Trophoblast cell (in vitro differentiated cells and primary cell): ENCODE data around the gene IGFBP3.
"Not testable (repeated sequence)": the region's sequence is repeated elsewhere in the genome, so short reads cannot be mapped to it uniquely, and the experiment has no call there.

Experiments used
- DNase-seq, 2 donors: peaks; one replicate each; pipeline ENCODE4 v3.0.0-alpha.2; 2016
- H2AFZ ChIP-seq: 2 replicates; pipeline ENCODE4 v1.6.1; 2013; ENCODE audit warnings: low read length, moderate library complexity, mild to moderate bottlenecking; ENCODE audit not compliant: insufficient read depth, poor library complexity
- H2AK5ac ChIP-seq: 2 replicates; pipeline ENCODE4 v1.6.1; 2013; ENCODE audit warnings: mild to moderate bottlenecking, low read length
- H2BK120ac ChIP-seq: 2 replicates; pipeline ENCODE4 v1.6.1; 2013; ENCODE audit warnings: low read length, mild to moderate bottlenecking, moderate library complexity; ENCODE audit not compliant: insufficient read depth, poor library complexity
- H2BK12ac ChIP-seq: 2 replicates; pipeline ENCODE4 v1.6.1; 2013; ENCODE audit warnings: mild to moderate bottlenecking, low read length, moderate library complexity
- H2BK5ac ChIP-seq: 2 replicates; pipeline ENCODE4 v1.6.1; 2013; ENCODE audit warnings: low read length, low read depth, moderate library complexity, mild to moderate bottlenecking; ENCODE audit not compliant: poor library complexity
- H3K14ac ChIP-seq: 2 replicates; pipeline ENCODE4 v1.6.1; 2013; ENCODE audit warnings: mild to moderate bottlenecking, low read length
- H3K18ac ChIP-seq: 2 replicates; pipeline ENCODE4 v1.6.1; 2013; ENCODE audit warnings: mild to moderate bottlenecking, low read length
- H3K23ac ChIP-seq: 2 replicates; pipeline ENCODE4 v1.6.1; 2013; ENCODE audit warnings: low read length
- H3K27ac ChIP-seq: 2 replicates; pipeline ENCODE4 v1.5.1; 2013; ENCODE audit warnings: low read depth, mild to moderate bottlenecking, inconsistent platforms, low read length, moderate library complexity
- H3K27me3 ChIP-seq: 2 replicates; pipeline ENCODE4 v1.6.1; 2013; ENCODE audit warnings: inconsistent platforms, mild to moderate bottlenecking, low read length, moderate library complexity; ENCODE audit not compliant: insufficient read depth
- H3K36me3 ChIP-seq, 2 experiments: 1 replicate in 1 of 2; 2 replicates in 1 of 2; pipeline ENCODE4 v1.6.1; 2013; ENCODE audit warnings: low read length in 2 of 2, mild to moderate bottlenecking in 2 of 2, moderate library complexity in 1 of 2; ENCODE audit not compliant: insufficient read depth in 2 of 2, control insufficient read depth in 1 of 2
- H3K4ac ChIP-seq: 2 replicates; pipeline ENCODE4 v1.6.1; 2013; ENCODE audit warnings: low read depth, mild to moderate bottlenecking, low read length, moderate library complexity
- H3K4me1 ChIP-seq, 2 experiments: 1 replicate in 1 of 2; 2 replicates in 1 of 2; pipeline ENCODE4 v1.6.1; 2013; ENCODE audit warnings: low read length in 2 of 2, mild to moderate bottlenecking in 2 of 2, moderate library complexity in 1 of 2; ENCODE audit not compliant: insufficient read depth in 2 of 2, control insufficient read depth in 1 of 2
- H3K4me2 ChIP-seq: 2 replicates; pipeline ENCODE4 v1.6.1; 2013; ENCODE audit warnings: inconsistent platforms, mild to moderate bottlenecking, low read length, moderate library complexity
- H3K4me3 ChIP-seq: 2 replicates; pipeline ENCODE4 v1.5.1; 2013; ENCODE audit warnings: mild to moderate bottlenecking, low read depth, low read length, inconsistent platforms
- H3K79me1 ChIP-seq: one replicate; pipeline ENCODE4 v1.6.1; 2013; ENCODE audit warnings: low read length
- H3K79me2 ChIP-seq: 2 replicates; pipeline ENCODE4 v1.6.1; 2013; ENCODE audit warnings: low read length, mild to moderate bottlenecking; ENCODE audit not compliant: control insufficient read depth, insufficient read depth, poor library complexity
- H3K9ac ChIP-seq: 2 replicates; pipeline ENCODE4 v1.6.1; 2013; ENCODE audit warnings: mild to moderate bottlenecking, low read length
- H3K9me3 ChIP-seq: 2 replicates; pipeline ENCODE4 v1.6.1; 2013; ENCODE audit warnings: low read depth, mild to moderate bottlenecking, control low read depth, inconsistent platforms, low read length; ENCODE audit not compliant: insufficient read depth
- H4K12ac ChIP-seq: 2 replicates; pipeline ENCODE4 v1.6.1; 2013; ENCODE audit warnings: low read depth, mild to moderate bottlenecking, low read length, moderate library complexity
- H4K8ac ChIP-seq: 2 replicates; pipeline ENCODE4 v1.6.1; 2013; ENCODE audit warnings: low read depth, mild to moderate bottlenecking, low read length, moderate library complexity
- H4K91ac ChIP-seq: one replicate; pipeline ENCODE4 v1.6.1; 2013; ENCODE audit warnings: low read depth, mild to moderate bottlenecking, low read length, moderate library complexity
- WGBS: extraction: QIAGEN DNeasy Blood & Tissue Kit; methylation state at CpG from one replicate; pipeline ENCODE4 v1.1.7; 2013; ENCODE audit warnings: missing lambda C conversion rate; ENCODE audit not compliant: insufficient read length, insufficient coverage; ENCODE audit errors: extremely low coverage; 5-methylcytosine and 5-hydroxymethylcytosine counted together

The IGFBP3 gene

DNA sequence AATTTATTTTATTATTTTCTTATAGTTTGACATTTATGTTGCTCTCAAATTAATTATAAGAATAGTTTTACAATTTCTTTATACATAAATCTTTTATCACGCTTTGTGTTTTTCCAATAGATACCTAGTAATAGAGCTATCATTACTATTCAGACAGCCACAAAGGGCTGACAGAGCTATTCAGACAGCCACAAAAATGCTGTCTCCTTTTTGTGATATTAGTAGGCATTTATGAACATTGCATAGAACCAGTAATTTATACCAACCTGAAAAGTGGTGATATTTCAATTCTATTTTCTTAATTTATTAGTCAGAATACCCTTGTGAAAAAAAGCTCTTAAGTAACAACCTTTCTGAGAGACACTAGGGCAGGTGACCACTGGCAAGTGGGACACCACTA, 34.2 kb upstream of the IGFBP3 start:
- WGBS, result no CpG with 5 or more reads among the region's 1 CpG
- H3K79me2 ChIP-seq, result no peaks in the 10 kb centered on the region

DNA sequence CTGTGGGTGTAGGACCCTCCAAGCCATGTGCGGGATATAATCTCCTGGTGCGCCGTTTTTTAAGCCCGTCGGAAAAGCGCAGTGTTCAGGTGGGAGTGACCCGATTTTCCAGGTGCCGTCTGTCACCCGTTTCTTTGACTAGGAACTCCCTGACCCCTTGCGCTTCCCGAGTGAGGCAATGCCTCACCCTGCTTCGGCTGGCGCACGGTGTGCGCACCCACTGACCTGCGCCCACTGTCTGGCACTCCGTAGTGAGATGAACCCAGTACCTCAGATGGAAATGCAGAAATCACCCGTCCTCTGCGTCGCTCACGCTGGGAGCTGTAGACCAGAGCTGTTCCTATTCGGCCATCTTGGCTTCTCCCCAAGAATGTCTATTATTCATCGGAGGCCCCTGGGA, 32.0 kb upstream of the IGFBP3 start:
- H3K9me3 ChIP-seq, H3K79me1 ChIP-seq, H3K27me3 ChIP-seq, H2AFZ ChIP-seq, H4K8ac ChIP-seq, H3K79me2 ChIP-seq, H3K27ac ChIP-seq, H2AK5ac ChIP-seq, H3K9ac ChIP-seq, H3K4me3 ChIP-seq, H3K4me2 ChIP-seq, H3K4me1 ChIP-seq, H2BK5ac ChIP-seq, H3K14ac ChIP-seq, H2BK12ac ChIP-seq, H4K91ac ChIP-seq, H3K18ac ChIP-seq, H3K4ac ChIP-seq, H4K12ac ChIP-seq, DNase-seq, H3K36me3 ChIP-seq, H2BK120ac ChIP-seq, H3K23ac ChIP-seq: not testable (repeated sequence)
- no CpG with 5 or more reads among the region's 23 CpGs for WGBS

More for the DNA sequence above, 34.2 kb upstream of the IGFBP3 start:
- peak overlapping the region; percentile 14 for H2BK5ac ChIP-seq
- no peak overlapping the region for H3K9ac ChIP-seq
- peaks cover 3% of the 10 kb centered on the region for H3K79me1 ChIP-seq
- no peak overlapping the region for H3K4me2 ChIP-seq
- peak overlapping the region; percentile 74 for H3K14ac ChIP-seq
- H3K27ac ChIP-seq, result no peak overlapping the region
- H3K9me3 ChIP-seq, result peaks cover 1% of the 10 kb centered on the region
- H4K91ac ChIP-seq, result peak overlapping the region; percentile 62
- H3K27me3 ChIP-seq, result no peaks in the 10 kb centered on the region
- H2AFZ ChIP-seq, result no peak overlapping the region
- H3K4me1 ChIP-seq, result no peaks in the 10 kb centered on the region
- peaks cover 0 to 3% of the 10 kb centered on the region in 2 experiments for H3K36me3 ChIP-seq
- H2BK120ac ChIP-seq, result peak overlapping the region; percentile 72
- no peak overlapping the region for H3K23ac ChIP-seq
- no peak for DNase-seq
- H3K18ac ChIP-seq, result no peak overlapping the region
- no peak overlapping the region for H2BK12ac ChIP-seq
- H3K4me3 ChIP-seq, result no peak overlapping the region
- no peak overlapping the region for H2AK5ac ChIP-seq
- H4K12ac ChIP-seq, result no peak overlapping the region
- no peak overlapping the region for H3K4ac ChIP-seq
- no peak overlapping the region for H4K8ac ChIP-seq

DNA sequence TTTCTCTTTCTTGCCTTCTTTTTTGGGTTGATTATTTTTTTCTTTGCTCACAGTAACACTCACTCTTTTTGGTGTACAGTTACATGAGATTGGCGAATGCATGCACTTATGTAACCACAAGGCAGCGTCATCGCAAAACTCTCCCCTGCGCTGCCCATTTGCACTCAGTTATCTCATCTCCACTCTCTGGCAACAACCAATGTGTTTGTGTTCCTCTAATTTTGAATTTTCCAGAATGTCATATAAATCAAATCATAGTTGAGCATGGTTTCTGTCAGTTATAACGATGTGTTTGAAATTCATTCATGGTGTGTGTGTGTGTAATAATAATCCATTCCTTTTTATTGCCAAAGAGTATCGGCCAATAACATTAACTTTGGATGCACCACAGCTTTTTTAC, 23.0 kb upstream of the IGFBP3 start:
- Histone ChIP-seq H3K4ac (no peak overlapping the region), H3K4me1 (no peaks in the 10 kb centered on the region), H3K18ac (no peak overlapping the region), H3K4me3 (no peak overlapping the region), H4K8ac (no peak overlapping the region), H2BK5ac (no peak overlapping the region), H3K23ac (no peak overlapping the region), H3K27me3 (no peaks in the 10 kb centered on the region), H3K9ac (no peak overlapping the region), H3K9me3 (peaks cover 2% of the 10 kb centered on the region), H3K79me2 (no peaks in the 10 kb centered on the region), H2AFZ (no peak overlapping the region), H3K27ac (no peak overlapping the region), H4K91ac (no peak overlapping the region), H2BK12ac (no peak overlapping the region), H3K36me3 (no peaks in the 10 kb centered on the region), H3K79me1 (no peaks in the 10 kb centered on the region), H3K14ac (no peak overlapping the region), H4K12ac (no peak overlapping the region), H3K4me2 (no peak overlapping the region), H2AK5ac (no peak overlapping the region), H2BK120ac (no peak overlapping the region)
- no CpG with 5 or more reads among the region's 6 CpGs for WGBS
- DNase-seq, result no peak

DNA sequence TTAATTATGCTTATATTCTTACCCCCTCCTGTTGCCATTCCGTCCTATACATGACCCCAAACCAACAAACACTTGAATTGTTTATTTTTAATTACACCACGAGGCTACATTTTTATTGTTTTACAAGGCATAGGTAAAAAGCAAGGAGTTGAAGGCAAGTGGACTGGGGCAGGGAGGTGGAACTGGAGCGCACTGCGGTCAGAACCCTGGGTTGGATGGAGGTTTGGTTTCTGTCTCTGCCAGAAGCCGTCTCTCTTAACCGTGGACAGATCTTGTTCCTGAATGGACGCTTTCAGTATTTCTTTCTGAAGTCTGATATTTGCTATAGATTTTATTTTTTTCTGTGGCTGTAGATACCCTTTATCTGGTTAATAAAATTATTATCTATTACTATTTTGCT, 19.9 kb upstream of the IGFBP3 start:
- H4K8ac ChIP-seq, result no peak overlapping the region
- H3K4me2 ChIP-seq, result no peak overlapping the region
- H3K4ac ChIP-seq, result no peak overlapping the region
- H2BK12ac ChIP-seq, result no peak overlapping the region
- H2BK120ac ChIP-seq, result peak overlapping the region; percentile 27
- DNase-seq, result no peak
- no peaks in the 10 kb centered on the region for H3K27me3 ChIP-seq
- no peak overlapping the region for H3K23ac ChIP-seq
- no CpG with 5 or more reads among the region's 7 CpGs for WGBS
- peaks cover 10% of the 10 kb centered on the region for H3K79me1 ChIP-seq
- H2BK5ac ChIP-seq, result no peak overlapping the region
- H2AFZ ChIP-seq, result no peak overlapping the region
- peaks cover 10 to 12% of the 10 kb centered on the region in 2 experiments for H3K4me1 ChIP-seq
- no peak overlapping the region for H3K4me3 ChIP-seq
- H3K9me3 ChIP-seq, result peaks cover 3% of the 10 kb centered on the region
- H3K9ac ChIP-seq, result no peak overlapping the region
- H4K91ac ChIP-seq, result no peak overlapping the region
- no peak overlapping the region for H4K12ac ChIP-seq
- no peaks in the 10 kb centered on the region for H3K36me3 ChIP-seq
- H3K18ac ChIP-seq, result no peak overlapping the region
- no peaks in the 10 kb centered on the region for H3K79me2 ChIP-seq
- no peak overlapping the region for H3K27ac ChIP-seq
- H3K14ac ChIP-seq, result no peak overlapping the region
- H2AK5ac ChIP-seq, result no peak overlapping the region
